NCI-H226 (cell line): Measurements from ENCODE around the gene TBC1D2B.
"Not testable (repeated sequence)": the region's sequence is repeated elsewhere in the genome, so short reads cannot be mapped to it uniquely, and the experiment has no call there.

Experiments used
- DNase-seq: peaks from one replicate; pipeline ENCODE4 v3.0.0-alpha.2; 2015

The TBC1D2B gene

GRCh38 chr15:77985031-77985930 is 92.2 kb downstream of the TBC1D2B start:
- no peak for DNase-seq

GRCh38 chr15:77984446-77984861 is 93.1 kb downstream of the TBC1D2B start:
- no peak for DNase-seq

DNA sequence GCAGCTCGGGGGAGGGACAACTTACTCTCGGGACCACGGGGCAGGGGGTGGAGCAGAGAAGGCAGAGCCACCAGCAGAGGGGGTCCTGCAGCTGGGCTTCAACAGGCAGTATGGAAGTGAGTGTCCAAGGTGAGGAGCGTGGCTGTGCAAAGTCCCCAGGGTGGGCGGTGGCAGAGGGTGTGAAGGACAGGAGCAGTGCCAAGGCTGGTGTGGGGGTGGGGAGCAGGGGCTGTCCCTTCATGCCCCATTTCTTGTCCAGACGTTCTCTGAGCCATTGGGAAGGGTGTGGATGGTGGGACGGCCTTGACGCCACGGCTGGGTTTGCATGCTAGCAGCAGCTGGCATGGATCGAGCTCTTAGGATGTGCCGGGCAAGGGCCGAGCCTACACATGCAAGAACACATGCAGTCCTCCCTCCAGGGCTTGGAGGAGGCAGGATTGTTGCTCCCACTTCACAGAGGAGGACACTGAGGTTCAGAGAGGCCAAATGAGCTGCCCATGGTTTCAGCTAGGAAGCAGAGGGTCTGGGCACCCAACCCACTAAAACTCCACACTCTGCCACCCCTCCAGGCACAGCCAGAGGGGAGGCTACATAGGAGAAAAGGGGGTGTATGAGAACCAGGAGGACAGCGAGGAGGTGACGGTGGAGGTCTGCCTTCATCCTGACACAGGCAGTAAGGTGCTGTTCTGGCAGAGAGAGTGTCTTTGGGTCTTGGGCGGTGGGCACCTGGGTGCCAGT is 93.6 kb downstream of the TBC1D2B start:
- DNase-seq: no peak

DNA sequence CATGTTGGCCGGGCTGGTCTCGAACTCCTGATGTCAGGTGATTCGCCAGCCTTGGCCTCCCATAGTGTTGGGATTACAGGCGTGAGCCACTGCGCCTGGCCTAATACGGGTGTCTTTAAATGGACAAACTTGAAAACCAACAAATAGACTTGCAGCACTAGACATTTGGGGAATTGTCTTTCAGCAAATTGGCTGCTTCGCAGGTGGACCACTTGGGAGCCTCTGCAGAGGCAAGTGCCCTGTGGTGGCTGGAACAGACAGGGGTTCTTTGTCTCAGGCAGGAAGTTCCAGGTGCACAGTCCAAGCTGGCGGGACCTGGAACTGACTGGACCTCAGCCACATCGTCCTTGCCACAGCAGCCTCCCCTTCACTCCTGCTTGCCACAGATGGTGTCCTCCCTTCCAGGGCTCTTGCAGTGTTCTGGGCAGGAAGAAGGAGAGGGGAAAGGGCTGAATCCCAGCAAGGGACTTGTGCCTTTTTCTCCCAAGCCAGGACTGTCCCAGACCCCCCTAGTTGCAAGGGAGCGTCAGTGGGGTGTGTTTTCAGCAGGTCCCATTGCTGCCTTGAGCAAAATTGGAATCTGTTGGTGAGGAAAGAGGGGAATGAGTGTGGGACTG is 94.3 kb downstream of the TBC1D2B start:
- DNase-seq: no peak

- DNase-seq: no peak
Observed at GRCh38 chr15:77982127-77982490, 95.4 kb downstream of the TBC1D2B start.

- no peak for DNase-seq
Observed at GRCh38 chr15:77981281-77982126, 96.0 kb downstream of the TBC1D2B start.

GRCh38 chr15:77980674-77981073 is 96.8 kb downstream of the TBC1D2B start:
- not testable (repeated sequence) for DNase-seq

DNA sequence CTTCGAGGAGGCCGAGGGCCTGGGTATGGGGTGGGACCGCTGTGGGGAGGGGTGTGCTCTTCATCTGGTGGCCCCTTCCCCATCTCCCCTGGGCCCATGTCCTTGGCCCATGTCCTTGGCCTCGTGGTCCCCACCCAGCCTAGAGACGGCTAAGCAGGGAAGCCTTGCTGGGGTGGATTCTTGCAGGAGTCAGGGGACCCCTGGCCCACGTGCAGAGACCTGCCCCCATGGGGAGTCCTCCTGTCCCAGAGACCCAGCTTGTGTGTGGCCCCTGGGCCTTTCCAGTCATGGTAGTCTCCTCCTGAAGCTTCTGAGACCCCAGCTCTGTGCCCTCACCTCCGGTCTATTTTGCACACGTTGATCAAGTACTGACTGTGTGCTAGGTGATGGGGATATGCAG is 97.4 kb downstream of the TBC1D2B start:
- DNase-seq: no peak

DNA sequence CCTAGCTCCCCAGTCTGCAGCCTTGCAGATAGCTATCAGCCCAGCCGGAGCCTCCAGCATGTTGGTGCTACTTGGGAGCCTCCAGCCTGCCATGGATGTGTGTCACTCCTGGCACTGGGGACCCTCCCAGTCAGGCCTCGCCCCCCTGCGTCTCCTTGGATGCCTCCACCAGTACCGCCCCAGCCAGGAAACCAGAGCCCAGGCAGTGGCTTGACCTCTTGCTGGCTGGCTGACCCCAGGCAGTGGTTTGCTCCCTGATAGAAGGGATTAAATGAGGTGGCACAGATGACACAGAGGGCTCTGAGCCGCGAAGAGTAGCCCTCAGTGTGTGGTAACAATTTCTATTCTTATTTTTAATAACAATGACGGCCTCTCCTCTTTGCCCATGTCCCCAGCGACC is 98.4 kb downstream of the TBC1D2B start:
- not testable (repeated sequence) for DNase-seq

GRCh38 chr15:77978759-77979145 is 98.8 kb downstream of the TBC1D2B start:
- not testable (repeated sequence) for DNase-seq

GRCh38 chr15:77977903-77978758 is 99.4 kb downstream of the TBC1D2B start:
- not testable (repeated sequence) for DNase-seq

DNA sequence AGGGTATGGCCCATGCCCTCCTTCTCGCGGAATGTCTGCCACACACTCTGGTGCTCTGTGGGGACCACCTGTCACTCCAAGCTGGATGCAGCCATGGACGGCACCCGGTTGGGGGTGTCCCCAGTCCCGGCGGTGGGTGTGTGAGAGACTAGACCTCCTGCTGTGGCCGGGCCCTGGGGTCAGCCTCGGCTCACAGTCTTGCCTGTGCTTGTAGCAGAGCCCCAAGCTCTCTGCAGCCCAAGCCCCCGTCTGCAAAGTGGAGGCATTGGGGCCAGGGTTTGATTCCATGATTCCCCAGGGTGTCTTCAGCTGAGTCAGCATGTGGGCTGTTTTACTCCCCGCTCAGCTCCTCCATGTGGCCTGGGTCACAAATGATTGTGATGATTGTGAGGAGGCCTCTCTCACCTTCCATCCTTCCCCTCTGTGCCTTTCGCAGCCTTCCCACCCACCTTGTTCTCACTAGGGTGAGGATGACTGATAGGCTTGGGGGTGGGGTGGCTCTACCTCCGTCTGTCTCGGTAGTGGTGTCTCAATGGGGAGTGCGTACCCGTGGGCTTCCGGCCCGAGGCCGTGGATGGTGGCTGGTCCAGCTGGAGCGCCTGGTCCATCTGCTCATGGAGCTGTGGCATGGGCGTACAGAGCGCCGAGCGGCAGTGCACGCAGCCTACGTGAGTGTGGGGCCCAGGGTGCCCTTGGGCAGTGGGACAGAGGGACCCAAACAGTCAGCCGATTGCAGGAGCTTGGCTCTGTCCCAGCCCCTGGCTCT is 100.6 kb downstream of the TBC1D2B start:
- DNase-seq: not testable (repeated sequence)

GRCh38 chr15:77976095-77976450 is 101.4 kb downstream of the TBC1D2B start:
- not testable (repeated sequence) for DNase-seq

GRCh38 chr15:77975332-77976094 is 102.0 kb downstream of the TBC1D2B start:
- DNase-seq: no peak

GRCh38 chr15:77974416-77975331 is 102.8 kb downstream of the TBC1D2B start:
- no peak for DNase-seq

DNA sequence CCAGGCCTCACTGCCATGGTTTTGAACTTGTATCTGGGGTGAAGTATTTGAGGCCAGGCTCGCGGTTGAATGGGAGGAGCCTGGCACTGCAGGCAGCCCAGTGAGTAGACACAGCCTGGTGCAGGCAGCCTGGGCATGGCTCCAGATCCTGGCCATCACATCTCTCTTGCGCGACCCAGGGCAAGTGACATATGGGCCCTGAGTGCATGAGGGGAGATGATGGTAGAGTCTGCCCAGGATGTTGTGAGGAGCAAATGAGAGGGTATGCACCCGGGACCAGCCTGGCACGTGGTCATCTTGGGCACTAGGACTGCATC is 103.5 kb downstream of the TBC1D2B start:
- DNase-seq: peak; percentile 76

DNA sequence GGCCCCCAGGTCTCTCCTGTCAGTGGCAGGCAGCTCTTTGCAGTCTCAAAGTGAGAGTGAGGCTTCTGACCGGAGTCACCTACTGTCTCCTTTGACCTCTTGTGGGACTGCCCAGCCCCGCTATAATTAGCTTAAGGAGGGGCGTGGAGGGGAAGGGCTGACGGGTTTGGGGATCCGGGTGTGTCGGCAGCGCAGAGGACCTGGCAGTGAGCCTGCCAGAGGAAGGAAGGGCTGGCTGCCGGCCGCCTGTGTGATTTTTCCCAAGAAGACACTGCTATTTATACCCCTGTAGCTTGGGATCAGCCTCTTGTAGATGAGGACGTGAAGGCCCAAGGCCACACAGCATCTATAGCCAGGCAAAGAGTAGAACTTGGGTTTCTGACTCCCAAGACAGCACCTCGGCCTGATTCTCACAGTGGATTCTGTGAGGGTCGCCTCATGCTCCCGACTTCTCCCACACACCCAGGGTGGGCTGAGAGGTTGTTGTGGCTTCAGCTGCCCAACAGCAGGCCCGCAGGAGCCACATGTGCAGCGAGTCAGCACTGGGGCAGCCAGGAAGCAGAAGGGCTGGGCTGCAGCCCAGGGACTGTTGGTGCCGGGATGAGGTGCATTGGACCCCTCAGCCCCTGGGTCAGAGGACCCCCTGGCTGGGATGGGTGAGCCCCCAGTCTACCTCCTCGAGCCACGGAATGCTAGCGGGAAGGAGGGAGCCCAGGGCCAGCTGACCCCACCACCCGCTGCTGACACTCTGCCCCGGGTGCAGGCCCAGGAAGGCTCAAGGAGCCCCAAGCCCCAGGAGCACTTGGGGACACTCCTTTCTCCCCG is 104.0 kb downstream of the TBC1D2B start:
- not testable (repeated sequence) for DNase-seq

GRCh38 chr15:77972706-77973105 is 104.8 kb downstream of the TBC1D2B start:
- DNase-seq: not testable (repeated sequence)
